Coronary artery (tissue), 2 donors: ENCODE measurements around the gene TMEM54.

Source experiments
- DNase-seq: peaks from one replicate; pipeline ENCODE4 v3.0.0-alpha.2; 2017; ENCODE audit warnings: low spot score
- H3K27ac ChIP-seq, 2 donors: fragments of 200-600 bp; sonication (generic); one replicate each; pipeline ENCODE4 v1.5.1; 2016 to 2019
- H3K4me3 ChIP-seq: fragments of 200-600 bp; sonication (generic); 2 replicates; pipeline ENCODE4 v1.5.1; 2016; ENCODE audit warnings: mild to moderate bottlenecking, moderate library complexity
- CTCF ChIP-seq: fragments of 200-600 bp; sonication (generic); IDR thresholded peaks from one replicate; pipeline ENCODE4 v1.5.1; 2019; ENCODE audit warnings: antibody characterized with exemption

TMEM54 gene

GRCh38 chr1:32944180-32944579 is 43.0 kb upstream of the TMEM54 start:
- Histone ChIP-seq H3K4me3 (no peak overlapping the region), H3K27ac (no peak overlapping the region)
- no peak for TF ChIP-seq CTCF
- no peak for DNase-seq

GRCh38 chr1:32939655-32940371 is 38.6 kb upstream of the TMEM54 start:
- no peak for DNase-seq
- Histone ChIP-seq H3K4me3 (no peak overlapping the region), H3K27ac (peak overlapping the region in 1 of 2 donors; percentile 33)
- TF ChIP-seq CTCF: no peak

- no peak for DNase-seq
- Histone ChIP-seq H3K4me3 (no peak overlapping the region), H3K27ac (no peak overlapping the region)
- no peak for TF ChIP-seq CTCF
Measured at GRCh38 chr1:32937061-32937460, 35.9 kb upstream of the TMEM54 start.

- no peak overlapping the region for H3K4me3 ChIP-seq
- no peak for DNase-seq
- TF ChIP-seq CTCF: no peak
- H3K27ac ChIP-seq: no peak overlapping the region
Measured at GRCh38 chr1:32934535-32934934, 33.3 kb upstream of the TMEM54 start.

- TF ChIP-seq CTCF: no peak
- peak overlapping the region in 1 of 2 donors; percentile 27 for H3K27ac ChIP-seq
- no peak for DNase-seq
- H3K4me3 ChIP-seq: no peak overlapping the region
Measured at GRCh38 chr1:32933742-32934322, 32.6 kb upstream of the TMEM54 start.

GRCh38 chr1:32931760-32932159 is 30.6 kb upstream of the TMEM54 start:
- no peak for TF ChIP-seq CTCF
- DNase-seq: no peak

GRCh38 chr1:32929366-32929765 is 28.2 kb upstream of the TMEM54 start:
- Histone ChIP-seq H3K27ac (no peak overlapping the region), H3K4me3 (no peak overlapping the region)
- DNase-seq: no peak
- TF ChIP-seq CTCF: no peak

More at GRCh38 chr1:32931760-32932159, 30.6 kb upstream of the TMEM54 start:
- Histone ChIP-seq H3K27ac (no peak overlapping the region), H3K4me3 (no peak overlapping the region)
